ENCODE results near the gene BACE1-AS. TPM values are rescaled to one million over a fixed set of nuclear protein-coding genes. Genes with fewer than 3 reads are reported as not detected.

Gene BACE1-AS
- total RNA-seq, 1 donor from 2014 or later, result 7.0 TPM

DNA sequence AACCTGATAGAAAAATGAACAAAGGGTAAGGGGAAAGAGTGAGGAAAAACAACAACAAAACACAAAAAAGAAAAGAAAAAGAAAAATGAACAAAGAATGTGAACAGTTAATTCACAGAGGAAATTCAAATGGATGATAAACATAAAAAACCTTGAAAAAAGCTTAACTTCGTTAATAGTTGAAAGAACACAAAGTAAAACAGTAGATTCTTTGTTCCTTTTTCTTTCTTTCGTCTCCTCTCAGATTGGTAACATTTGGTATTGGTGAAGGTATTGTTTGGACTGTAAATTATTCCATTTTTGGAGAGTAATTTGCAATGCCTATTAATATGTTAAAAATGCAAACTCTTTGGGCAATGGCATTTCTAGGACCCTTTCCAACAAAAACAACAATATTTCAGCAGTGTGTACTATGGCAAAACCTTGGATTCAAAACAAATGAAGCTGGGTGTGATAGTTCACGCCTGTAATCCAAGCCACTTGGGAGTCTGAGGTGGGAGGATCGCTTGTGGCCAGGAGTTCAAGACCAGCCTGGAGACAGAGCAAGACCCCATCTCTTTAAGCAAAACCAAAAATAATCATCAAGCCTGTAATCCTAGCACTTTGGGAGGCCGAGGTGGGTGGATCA, 28.2 kb downstream of the BACE1-AS start:
- intact Hi-C loops (cut with micrococcal nuclease), result no loop called here

DNA sequence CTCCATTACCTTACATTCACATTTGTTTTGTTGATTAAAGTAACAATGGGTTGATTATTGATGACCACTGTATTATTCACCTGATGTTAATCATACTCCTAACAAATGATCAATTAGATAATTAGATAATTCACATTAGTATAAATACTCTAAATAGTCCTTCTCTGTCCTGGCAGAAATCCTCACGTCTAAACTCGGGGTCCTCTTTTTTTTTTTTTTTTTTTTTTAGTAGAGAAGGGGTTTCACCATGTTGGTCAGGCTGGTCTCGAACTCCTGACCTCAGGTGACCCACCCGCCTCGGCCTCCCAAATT, 36.1 kb downstream of the BACE1-AS start:
- intact Hi-C loops (cut with micrococcal nuclease), result loop anchor here (1.0 to 5.0 kb wide), 3 partner anchors 95 to 555 kb away; partner anchors contain the start of genes BUD13, PCSK7, RNF214 and SIDT2

DNA sequence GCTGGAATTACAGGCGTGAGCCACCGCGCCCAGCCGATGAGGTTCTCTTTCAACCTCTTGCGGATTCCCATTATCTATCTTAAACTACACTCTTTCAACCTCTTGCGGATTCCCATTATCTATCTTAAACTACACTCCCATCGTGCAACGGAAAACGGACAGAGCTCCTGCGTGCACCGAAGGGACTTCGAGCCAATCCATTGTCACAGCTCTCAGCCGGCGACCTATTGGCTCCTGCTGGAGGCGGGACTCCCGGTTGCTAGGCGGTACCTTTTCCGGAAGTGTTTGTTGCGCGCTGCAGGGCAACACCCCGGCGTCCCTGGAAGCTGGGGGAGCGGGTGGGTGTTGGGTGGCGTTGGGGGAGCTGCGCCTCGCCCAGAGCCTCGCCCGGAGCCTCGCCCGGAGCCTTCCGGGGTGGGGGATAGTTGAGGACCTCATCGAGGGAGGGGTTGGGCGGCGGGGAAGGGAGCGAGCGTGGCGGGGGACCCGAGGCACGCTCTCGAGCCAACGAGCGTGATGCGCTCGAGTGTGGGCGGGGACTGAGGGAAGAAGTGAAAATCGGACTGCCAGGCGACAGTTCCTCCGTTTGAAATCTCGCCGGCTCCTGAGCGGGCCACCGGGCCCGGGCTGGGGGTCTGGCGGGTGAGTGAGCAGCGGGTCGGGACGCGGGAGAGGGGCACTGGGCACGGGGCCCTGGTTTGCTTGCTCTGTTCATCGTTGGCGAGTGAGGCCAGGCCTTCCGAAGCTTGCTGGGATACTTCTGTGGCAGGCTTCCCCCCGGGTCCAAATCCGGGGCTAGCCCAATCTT, 36.6 kb downstream of the BACE1-AS start, which contains the start of gene CEP164:
Gene CEP164, plus strand, starts transcription at position 288 of the 808 bp plus-strand sequence. CDS start 10,733 bp downstream, outside the sequence.
- intact Hi-C loops (cut with micrococcal nuclease), result loop anchor here (1.0 to 5.0 kb wide), 3 partner anchors 95 to 555 kb away; partner anchors contain the start of genes BUD13, PCSK7, RNF214 and SIDT2

DNA sequence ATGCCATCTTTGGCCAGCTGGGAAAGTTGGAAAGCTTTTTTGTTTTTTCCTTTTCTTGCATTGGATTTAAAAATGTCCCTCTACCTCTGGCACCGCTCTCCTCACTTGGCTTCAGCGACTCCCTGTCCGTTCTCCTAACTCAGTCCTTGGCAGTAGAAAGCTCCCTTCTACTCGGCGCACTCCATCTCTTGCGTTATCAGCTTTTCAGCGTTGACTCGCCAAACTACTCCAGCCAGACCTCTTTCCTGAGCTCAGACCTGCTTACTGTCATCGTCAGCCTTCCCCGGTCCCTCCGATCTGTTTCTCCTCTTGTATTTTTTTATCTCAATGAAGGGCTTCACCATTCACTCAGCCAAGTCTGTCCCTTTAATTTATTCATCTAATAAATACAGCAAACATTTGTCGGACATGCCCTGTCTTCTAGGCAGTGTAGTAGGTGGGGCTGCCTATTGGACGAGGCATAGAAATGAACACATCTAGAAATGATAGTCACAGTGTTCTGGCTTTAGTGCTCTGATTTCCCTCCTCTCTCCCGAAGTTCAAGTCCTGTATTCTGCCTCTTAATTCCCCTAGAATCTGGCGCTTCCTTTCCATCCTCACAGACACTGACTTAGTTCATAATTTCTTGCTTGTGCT, 37.3 kb downstream of the BACE1-AS start:
- intact Hi-C loops (cut with micrococcal nuclease), result loop anchor here (5.0 kb wide), 1 partner anchor 556 kb away; the partner anchor contains the start of gene BUD13

DNA sequence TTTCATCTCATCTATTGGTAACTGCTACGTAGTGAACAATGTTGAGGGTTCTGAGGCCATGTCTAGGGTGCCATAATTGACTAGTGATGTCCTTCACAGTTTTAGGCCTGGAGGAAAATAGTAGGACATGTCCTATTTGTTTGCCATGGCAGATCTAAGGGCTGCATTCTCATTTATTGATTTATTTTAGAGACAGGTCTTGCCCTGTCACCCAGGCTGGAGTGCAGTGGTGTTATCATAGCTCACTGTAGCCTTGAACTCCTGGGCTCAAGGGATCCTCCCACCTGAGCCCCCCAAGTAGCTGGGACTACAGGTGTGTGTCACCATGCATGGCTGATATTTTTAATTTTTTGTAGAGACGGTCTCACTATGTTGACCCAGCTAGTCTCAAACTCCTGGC, 41.7 kb downstream of the BACE1-AS start:
- intact Hi-C loops (cut with micrococcal nuclease), result no loop called here

DNA sequence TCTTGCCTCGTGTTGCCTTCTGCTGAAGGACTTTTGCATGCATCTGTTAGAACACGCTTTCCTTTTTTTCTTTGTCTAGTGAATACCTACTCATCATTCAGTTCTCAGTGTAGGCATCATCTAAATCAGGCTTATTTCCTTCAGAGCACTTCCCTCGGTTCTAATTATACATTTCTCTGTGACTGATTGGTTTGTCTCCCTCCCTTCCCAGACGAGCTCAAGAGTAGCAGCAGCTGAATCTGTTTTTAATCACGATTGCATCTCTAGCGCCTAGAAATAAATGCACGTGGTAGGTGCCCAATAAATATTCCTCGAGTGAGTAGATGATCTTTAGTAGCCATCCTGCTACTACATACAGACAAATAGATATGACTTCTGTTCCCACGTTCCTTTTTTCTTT, 42.8 kb downstream of the BACE1-AS start:
- intact Hi-C loops (cut with micrococcal nuclease), result no loop called here

DNA sequence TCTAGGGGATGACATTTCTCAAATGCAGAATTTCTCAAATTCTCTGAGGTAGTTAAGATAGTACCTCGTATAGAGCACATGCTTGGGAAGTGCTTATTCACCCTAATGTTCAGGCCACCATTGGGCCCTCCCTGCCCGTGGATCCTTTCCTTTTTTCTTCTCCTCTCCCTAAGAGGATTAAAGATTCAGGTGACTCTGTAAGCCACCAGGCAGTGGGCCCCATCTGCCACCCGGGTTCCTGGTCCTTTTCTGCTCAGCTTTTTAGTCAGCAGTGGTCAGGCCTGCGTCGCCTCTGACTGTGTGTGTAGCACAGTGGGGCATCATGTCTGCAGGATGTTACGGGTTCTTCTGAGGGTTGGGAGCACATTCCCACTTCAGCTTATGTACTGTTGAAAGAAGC, 43.8 kb downstream of the BACE1-AS start:
- intact Hi-C loops (cut with micrococcal nuclease), result no loop called here

DNA sequence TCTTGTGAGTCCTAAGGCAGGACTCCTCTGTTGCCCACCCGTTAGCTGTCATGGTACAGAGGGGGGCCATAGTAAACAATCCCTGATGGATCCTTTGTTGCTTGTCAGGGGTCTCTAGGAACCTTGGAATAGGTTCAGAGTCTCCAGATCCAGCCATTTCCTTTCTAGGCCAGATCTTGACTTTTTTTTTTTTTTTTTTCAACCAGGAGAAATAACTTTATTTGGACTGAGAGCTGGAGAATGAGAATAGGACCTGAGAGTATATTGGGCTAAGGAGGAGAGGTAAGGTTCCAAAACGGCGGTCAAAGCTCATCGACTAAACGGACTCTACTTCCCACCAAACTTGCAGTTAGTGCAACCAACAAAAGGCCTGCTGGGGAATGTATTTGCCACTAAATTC, 44.3 kb downstream of the BACE1-AS start:
- intact Hi-C loops (cut with micrococcal nuclease), result no loop called here

DNA sequence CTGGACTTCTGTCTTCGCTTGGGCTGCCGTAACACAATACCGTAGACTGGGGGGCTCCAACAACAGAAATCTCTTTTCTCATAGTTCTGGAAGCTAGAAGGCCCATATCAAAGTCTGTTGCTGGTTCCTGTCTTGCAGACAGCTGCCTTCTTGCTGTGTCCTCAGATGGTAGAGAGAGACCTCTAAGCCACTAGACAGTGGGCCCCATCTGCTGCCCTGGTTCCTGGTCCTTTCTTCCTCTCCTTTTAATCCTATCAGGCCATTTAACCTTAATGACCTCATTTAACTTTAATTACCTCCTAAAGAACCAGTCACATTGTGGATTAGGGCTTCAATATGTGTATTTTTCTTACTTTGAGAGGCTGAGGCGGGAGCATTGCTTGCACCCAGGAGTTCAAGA, 45.9 kb downstream of the BACE1-AS start:
- intact Hi-C loops (cut with micrococcal nuclease), result no loop called here

Other genes starting within 250 kb of the BACE1-AS start
- gene SIK3, start 192.9 kb upstream of the BACE1-AS start, total RNA-seq, result 27.1 and 32.6 TPM in 2 replicates
- 58.4 and 61.6 TPM in 2 replicates for gene PAFAH1B2, start 147.1 kb upstream of the BACE1-AS start, total RNA-seq
- gene SIDT2, start 112.6 kb upstream of the BACE1-AS start, total RNA-seq, result 23.5 and 26.4 TPM in 2 replicates
- gene TAGLN, start 92.0 kb upstream of the BACE1-AS start, total RNA-seq, result 3.2 and 4.0 TPM in 2 replicates
- 201 and 220 TPM in 2 replicates for gene PCSK7, start 59.3 kb upstream of the BACE1-AS start, total RNA-seq
- 21.5 and 23.6 TPM in 2 replicates for gene RNF214, start 58.7 kb upstream of the BACE1-AS start, total RNA-seq
- gene BACE1, start 24.9 kb downstream of the BACE1-AS start, total RNA-seq, result 0.41 and 0.82 TPM in 2 replicates
- gene CEP164, start 36.5 kb downstream of the BACE1-AS start, total RNA-seq, result 42.0 and 47.4 TPM in 2 replicates